BLaER1 treated with 17β-estradiol and CSF1 and Interleukin-3, amounts not matched to agents 10 nM and 100 nM (cell line): ENCODE data around the gene SYT6.

Source experiments
- H3K27ac ChIP-seq, 11 experiments: shearing (Covaris generic); formaldehyde crosslinking; 2 replicates each; pipeline ENCODE4 v1.8.1; 2022
- H3K27me3 ChIP-seq, 11 experiments: shearing (Covaris generic); formaldehyde crosslinking; 2 replicates each; pipeline ENCODE4 v1.8.1; 2022
- H3K36me3 ChIP-seq, 11 experiments: shearing (Covaris generic); formaldehyde crosslinking; 2 replicates each; pipeline ENCODE4 v1.8.1; 2022
- H3K4me1 ChIP-seq, 10 experiments: shearing (Covaris generic); formaldehyde crosslinking; 2 replicates each; pipeline ENCODE4 v1.8.1; 2022
- H3K4me2 ChIP-seq, 11 experiments: shearing (Covaris generic); formaldehyde crosslinking; 2 replicates each; pipeline ENCODE4 v1.8.1; 2022
- H3K4me3 ChIP-seq, 10 experiments: shearing (Covaris generic); formaldehyde crosslinking; 2 replicates each; pipeline ENCODE4 v1.8.1; 2022
- H3K9ac ChIP-seq, 11 experiments: shearing (Covaris generic); formaldehyde crosslinking; 2 replicates each; pipeline ENCODE4 v1.8.1; 2022
- H3K9me3 ChIP-seq, 11 experiments: shearing (Covaris generic); formaldehyde crosslinking; replicated peaks in 1 of 11; 2 replicates each; pipeline ENCODE4 v1.8.1; 2022
- H4K20me1 ChIP-seq, 11 experiments: shearing (Covaris generic); formaldehyde crosslinking; 2 replicates each; pipeline ENCODE4 v1.8.1; 2022
- Cebpa-rat ChIP-seq, 11 experiments: shearing (Covaris generic); IDR thresholded peaks; 2 replicates each; pipeline ENCODE4 v1.8.1; 2022

The SYT6 gene

DNA sequence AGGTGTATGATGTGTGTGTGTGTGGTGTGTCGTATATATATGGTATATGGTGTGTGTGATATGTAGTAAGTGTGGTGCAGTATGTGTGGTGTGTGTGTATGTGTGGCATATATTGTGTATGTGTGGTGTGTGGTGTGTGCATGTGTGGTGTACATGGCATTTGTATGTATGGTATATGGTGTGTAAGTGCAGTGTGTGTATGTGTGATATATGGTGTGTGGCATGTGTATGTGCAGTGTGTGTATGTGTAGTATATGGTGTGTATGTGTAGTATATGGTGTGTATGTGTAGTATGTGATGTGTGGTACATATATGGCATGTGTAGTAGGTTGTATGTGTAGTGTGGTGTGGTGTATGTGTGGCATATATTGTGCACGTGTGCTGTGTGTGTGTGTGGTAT is 99.5 kb downstream of the SYT6 start:
- Histone ChIP-seq H3K4me2 (no peak overlapping the region), H3K27ac (no peak overlapping the region), H3K9me3 (peaks cover 0 to 15% (median 3%) of the 10 kb centered on the region in 11 experiments; a peak in 9 of 22 replicates), H3K4me1 (no peaks in the 10 kb centered on the region), H3K4me3 (no peak overlapping the region), H3K36me3 (no peaks in the 10 kb centered on the region), H4K20me1 (no peaks in the 10 kb centered on the region), H3K9ac (no peak overlapping the region), H3K27me3 (no peaks in the 10 kb centered on the region)
- TF ChIP-seq Cebpa-rat (IDR thresholded peaks at IDR 0.05): no peak

DNA sequence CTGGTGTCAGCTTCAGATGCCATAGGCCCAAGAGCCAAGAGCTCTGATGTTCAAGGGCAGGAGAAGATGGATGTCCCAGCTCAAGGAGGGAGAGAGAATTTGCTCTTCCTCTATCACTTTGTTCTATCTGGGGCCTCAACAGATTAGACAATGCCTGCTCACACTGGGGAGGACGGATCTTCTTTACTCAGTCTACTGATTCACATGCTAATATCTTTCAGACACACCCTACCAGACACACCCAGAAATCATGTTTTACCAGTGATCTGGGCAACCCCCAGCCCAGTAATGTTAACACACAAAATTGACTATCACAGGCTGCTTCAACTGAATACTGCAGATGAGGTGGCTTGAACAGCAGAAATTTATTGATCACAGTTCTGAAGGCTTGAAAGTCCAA is 105.4 kb downstream of the SYT6 start:
- Histone ChIP-seq H3K9me3 (peaks cover 0 to 7% (median 0%) of the 10 kb centered on the region in 11 experiments; a peak in 1 of 22 replicates), H3K4me1 (no peaks in the 10 kb centered on the region), H3K4me3 (no peak overlapping the region), H3K27ac (no peak overlapping the region), H3K36me3 (no peaks in the 10 kb centered on the region), H3K9ac (no peak overlapping the region), H4K20me1 (no peaks in the 10 kb centered on the region), H3K4me2 (no peak overlapping the region), H3K27me3 (no peaks in the 10 kb centered on the region)
- no peak for TF ChIP-seq Cebpa-rat (IDR thresholded peaks at IDR 0.05)

DNA sequence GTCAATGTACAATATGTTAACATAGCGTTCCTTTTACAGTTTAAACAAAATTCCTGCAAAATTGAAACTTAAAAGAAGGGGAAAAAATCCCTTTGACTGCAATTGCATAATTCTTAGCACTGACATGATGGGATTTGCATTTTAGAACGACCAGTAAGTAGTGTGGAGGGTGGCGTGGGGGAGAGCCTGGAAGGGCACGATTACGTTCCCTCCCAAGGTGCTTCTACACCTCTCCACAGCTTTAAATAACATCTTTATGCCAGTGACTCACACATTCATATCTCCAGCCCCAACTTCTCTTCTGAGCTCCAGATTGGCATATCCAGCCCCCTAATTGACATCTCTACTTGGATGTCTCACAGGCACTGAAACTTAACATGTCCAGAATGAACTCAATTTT is 110.1 kb downstream of the SYT6 start:
- TF ChIP-seq Cebpa-rat (IDR thresholded peaks at IDR 0.05): no peak
- Histone ChIP-seq H3K27me3 (no peaks in the 10 kb centered on the region), H3K4me1 (peaks cover 0 to 18% (median 3%) of the 10 kb centered on the region in 10 experiments; a peak in 11 of 20 replicates), H3K27ac (no peak overlapping the region), H3K4me2 (no peak overlapping the region), H3K9ac (no peak overlapping the region), H3K9me3 (peaks cover 0 to 7% (median 0%) of the 10 kb centered on the region in 11 experiments; a peak in 1 of 22 replicates), H3K4me3 (no peak overlapping the region), H3K36me3 (no peaks in the 10 kb centered on the region), H4K20me1 (no peaks in the 10 kb centered on the region)

DNA sequence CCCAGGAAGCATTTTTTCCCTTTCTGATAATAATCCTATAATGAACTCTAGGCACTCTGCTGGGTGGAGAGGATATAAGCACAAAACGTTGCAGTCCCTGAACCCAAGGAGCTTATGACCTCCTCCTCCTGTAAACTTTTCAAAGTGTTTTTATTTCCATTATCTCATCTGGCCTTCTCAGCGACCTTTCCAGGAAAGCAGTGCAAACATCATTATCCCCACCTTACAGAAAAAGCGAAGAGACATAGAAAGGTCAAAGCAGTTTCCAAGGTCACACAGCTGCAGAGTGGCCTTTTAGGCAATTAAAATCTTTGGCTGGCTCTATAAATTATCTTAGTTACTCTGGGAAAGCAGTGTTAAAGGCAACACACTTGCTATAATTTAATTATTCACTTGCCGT is 110.6 kb downstream of the SYT6 start:
- H3K4me1 ChIP-seq: peaks cover 0 to 18% (median 3%) of the 10 kb centered on the region in 10 experiments; a peak in 11 of 20 replicates
- H3K9ac ChIP-seq: no peak overlapping the region
- H3K4me2 ChIP-seq: no peak overlapping the region
- no peak for TF ChIP-seq Cebpa-rat (IDR thresholded peaks at IDR 0.05)
- no peaks in the 10 kb centered on the region for H3K27me3 ChIP-seq
- H3K27ac ChIP-seq: no peak overlapping the region
- H3K4me3 ChIP-seq: no peak overlapping the region
- H4K20me1 ChIP-seq: no peaks in the 10 kb centered on the region
- no peaks in the 10 kb centered on the region for H3K36me3 ChIP-seq
- peaks cover 0 to 7% (median 0%) of the 10 kb centered on the region in 11 experiments; a peak in 1 of 22 replicates for H3K9me3 ChIP-seq

DNA sequence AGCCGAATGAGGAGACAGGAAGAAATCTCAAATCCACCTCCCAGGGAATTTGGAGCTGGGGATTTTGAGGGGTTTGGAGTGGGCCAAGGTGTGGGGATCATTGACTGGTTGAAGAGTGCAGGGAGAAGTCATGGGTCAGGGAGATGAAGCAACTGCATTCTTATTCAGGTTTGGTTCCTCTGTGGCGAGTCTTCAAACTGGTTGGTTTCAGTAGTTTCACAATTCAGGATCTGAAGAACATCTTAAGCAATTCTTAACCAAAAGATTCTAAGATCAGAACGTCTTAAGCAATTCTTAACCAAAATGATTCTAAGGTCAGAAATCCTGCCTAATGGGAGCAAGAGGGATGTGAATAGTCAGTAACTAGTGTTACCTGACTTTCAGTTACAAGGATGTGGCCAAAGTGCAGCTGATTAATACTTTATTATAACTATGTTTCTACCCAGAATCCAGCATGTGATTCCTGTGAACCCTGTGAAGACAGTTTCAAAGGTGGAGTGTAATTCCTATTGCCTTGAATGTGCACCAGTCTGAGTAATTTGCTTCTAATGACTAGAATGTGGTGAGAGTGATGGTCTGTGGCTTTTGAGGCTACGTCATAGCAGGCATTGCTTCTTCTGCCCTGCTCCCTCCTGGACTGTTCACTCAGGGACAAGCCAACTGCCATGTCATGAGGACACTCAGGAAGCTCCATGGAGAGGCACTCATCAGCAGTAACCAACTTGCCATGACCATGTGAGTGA is 113.2 kb downstream of the SYT6 start:
- H4K20me1 ChIP-seq: no peaks in the 10 kb centered on the region
- peak overlapping the region in 6 of 11 experiments; percentile 9 to 64 (median 41); a peak in 13 of 22 replicates for H3K4me2 ChIP-seq
- no peak overlapping the region for H3K4me3 ChIP-seq
- TF ChIP-seq Cebpa-rat (IDR thresholded peaks at IDR 0.05): peak in 3 of 11 experiments; percentile 15 to 35 (median 24); a peak in 3 of 22 replicates
- no peak overlapping the region for H3K9ac ChIP-seq
- H3K27me3 ChIP-seq: no peaks in the 10 kb centered on the region
- H3K27ac ChIP-seq: peak overlapping the region in 2 of 11 experiments; percentile 53 to 55; a peak in 4 of 22 replicates
- peaks cover 0 to 18% (median 3%) of the 10 kb centered on the region in 10 experiments; a peak in 11 of 20 replicates for H3K4me1 ChIP-seq
- H3K36me3 ChIP-seq: no peaks in the 10 kb centered on the region
- no peaks in the 10 kb centered on the region for H3K9me3 ChIP-seq
